GM03348 (cell line): ENCODE results near the gene RAB35.

Experiments used
- DNase-seq: peaks from one replicate; pipeline ENCODE4 v3.0.0; 2012; ENCODE audit warnings: low spot score

The RAB35 gene

GRCh38 chr12:120116441-120116791, at the start of gene RAB35:
Gene RAB35 (minus strand): TSS chr12:120116753. CDS start chr12:120116650, 103 bp downstream.
- no peak for DNase-seq

DNA sequence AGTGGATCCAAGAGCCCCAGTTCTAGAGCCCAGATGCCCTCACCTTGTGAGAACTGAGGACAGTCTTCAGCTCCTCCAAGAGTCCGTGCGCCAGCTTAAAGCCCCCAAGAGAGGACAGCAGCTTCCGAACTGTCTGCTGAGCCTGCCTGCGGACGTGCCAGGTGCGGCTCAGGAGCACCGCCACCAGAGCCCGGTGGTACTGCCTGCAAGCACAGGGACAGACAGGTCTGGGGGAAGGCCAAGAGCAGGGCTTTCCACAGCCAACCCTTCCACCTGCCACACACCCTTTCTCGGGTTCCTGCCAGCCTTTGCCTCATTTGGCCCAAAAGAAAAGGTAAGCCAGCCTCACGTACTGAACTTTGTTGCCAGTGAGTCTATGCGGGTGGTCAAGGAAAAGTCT, 47.7 kb upstream of the RAB35 start:
- no peak for DNase-seq

- DNase-seq = no peak
Observed at GRCh38 chr12:120162763-120163162, 46.2 kb upstream of the RAB35 start.

GRCh38 chr12:120161852-120162251, 45.3 kb upstream of the RAB35 start:
- no peak for DNase-seq

GRCh38 chr12:120159509-120160237, 43.1 kb upstream of the RAB35 start:
- no peak for DNase-seq

- DNase-seq = no peak
Observed at GRCh38 chr12:120158351-120158750, 41.8 kb upstream of the RAB35 start.

DNA sequence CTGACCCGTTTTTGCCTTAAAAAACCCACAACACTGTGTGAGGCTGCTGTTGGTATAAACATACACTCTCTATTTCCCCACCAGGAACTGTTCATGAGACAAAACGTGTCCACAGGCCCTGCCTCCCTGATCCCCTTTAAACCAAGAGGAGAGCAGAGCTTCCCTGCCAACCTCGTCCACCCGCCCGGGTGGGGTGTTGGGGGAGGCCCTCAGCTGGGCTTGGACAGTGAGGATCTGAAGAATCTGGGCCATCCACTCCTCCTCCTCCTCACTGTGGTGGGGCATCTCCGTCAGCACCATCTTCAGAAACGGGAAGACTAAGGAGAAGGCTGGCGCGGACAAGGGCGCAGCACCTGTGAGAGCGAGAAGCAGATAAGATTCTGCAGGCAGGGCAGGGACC, 41.1 kb upstream of the RAB35 start:
- DNase-seq = no peak

DNA sequence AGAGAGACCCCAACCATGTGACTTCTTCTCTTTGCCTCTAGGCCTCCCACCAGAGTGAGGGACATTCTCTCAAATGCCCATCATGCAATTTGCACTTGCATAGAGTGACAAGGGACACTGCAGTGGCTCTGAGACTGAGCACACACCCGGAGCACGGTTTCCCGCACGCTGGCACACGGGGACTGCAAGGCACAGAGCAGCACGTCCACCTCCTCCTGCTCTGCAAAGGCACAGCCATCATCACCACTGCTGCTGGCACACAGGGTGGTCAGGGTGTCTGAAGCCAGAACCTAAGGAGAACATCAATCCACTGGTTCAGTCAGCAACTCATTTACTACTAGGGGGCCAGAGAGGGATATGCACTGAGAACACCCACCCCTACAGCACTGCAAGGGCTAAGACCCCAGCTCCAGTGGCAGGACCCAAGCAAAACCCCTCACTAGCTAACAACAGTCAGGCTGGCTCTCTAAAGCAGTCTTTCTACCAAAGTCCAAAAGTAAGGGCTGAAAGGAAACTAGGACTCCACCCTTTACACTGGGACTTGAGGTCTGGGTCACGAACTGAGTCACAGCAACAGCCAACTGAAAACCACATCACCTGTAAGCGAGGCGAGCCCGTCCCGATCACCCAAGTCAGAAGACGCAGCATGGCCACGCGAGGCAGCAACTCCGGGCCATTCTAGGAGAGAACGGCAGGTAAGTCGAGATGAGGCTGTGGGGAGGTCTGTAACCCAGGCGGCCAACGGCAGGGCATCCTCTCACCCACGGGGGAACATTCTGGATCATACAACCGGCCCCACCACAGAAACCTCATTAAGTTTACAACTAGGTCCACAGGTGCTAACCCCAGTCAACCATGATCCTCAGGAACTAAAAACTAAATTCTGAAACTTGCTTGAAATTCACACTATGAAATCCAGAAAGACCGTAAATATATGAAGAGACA, 40.0 kb upstream of the RAB35 start:
- DNase-seq = no peak

DNA sequence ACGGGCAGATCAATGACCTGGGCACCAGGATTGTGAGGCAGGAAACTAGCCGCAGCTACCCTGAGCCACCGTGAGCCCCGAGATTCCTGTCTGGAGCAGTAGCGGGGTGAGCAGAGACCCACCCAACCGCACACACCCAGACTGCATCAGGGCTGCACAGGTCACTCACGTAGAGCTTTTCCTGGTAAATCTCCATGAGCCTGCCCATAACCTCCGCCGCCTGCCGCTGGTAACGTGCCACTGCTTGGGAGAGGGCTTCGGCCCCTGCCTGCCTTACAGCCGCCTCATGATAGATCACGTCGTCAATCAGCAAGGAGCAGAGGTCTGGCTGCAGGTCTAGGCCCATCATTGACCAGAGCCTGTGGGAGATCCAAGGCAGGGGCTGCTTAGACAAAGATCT, 38.5 kb upstream of the RAB35 start:
- DNase-seq = no peak

GRCh38 chr12:120150919-120151525, 34.5 kb upstream of the RAB35 start:
- no peak for DNase-seq

GRCh38 chr12:120148011-120148410, 31.5 kb upstream of the RAB35 start:
- DNase-seq = no peak

DNA sequence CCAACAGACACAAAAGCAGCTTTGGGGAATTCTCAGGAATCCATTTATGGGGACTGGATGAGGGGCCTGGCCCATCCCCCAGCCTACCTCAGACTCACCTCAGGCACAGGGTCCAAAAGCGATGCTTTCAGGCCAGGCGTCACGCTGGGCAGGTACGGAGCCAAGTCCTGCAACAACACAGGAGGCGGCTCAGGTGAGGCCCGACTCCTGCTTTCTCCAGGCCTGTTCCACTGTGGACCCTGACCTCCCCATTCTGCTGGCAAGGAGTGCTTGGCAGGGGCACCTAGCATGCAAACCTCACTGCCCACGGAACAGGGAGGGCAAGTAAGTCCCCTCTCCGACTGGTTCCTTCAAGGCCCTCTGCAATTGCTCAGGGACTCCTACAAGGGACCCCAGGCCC, 28.6 kb upstream of the RAB35 start:
- DNase-seq = no peak

- DNase-seq = no peak
Observed at GRCh38 chr12:120144215-120144614, 27.7 kb upstream of the RAB35 start.

- no peak for DNase-seq
Observed at GRCh38 chr12:120142231-120142877, 25.8 kb upstream of the RAB35 start.

DNA sequence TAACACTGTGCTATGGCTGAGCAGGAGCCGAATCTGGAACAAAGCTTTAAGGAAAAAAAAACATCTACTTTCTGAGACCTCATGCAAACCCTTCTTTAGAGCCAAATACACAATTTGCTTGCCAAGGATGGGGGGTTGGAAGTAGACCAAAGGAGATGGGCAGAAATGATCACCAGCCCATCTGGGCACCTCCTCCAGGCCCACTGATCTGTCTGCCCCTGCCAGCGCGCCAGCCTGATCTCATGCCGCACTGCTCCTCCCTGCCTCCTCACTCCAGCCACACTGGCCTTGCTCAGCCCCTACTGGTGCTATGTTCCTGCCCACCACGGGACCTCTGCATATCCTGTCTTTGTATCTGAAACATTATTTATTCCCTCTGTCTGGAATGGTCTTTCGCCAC, 24.8 kb upstream of the RAB35 start:
- no peak for DNase-seq

- DNase-seq = no peak
Observed at GRCh38 chr12:120140603-120141002, 24.1 kb upstream of the RAB35 start.

DNA sequence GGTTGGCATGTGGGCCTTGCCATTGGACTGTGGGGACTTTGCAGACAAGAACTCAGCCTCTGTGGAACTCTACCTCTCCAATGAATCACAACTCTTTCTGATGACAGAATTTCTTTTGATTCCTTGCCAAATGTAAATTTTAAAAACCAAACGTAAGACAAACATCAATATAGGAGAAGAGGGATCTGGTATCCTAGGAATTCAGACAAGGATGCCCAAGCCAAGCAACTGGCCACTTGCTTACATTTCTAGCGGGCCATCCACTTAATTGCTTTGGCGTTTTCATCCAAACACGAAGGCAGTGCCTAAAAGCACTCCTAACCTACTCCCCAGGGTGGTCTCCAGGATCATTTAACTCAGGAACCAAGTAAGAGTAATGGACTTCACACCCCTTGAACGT, 23.4 kb upstream of the RAB35 start:
- no peak for DNase-seq

GRCh38 chr12:120138366-120138765, 21.8 kb upstream of the RAB35 start:
- no peak for DNase-seq

GRCh38 chr12:120137833-120138232, 21.3 kb upstream of the RAB35 start:
- DNase-seq = no peak

- no peak for DNase-seq
Observed at GRCh38 chr12:120136093-120136770, 19.7 kb upstream of the RAB35 start.

DNA sequence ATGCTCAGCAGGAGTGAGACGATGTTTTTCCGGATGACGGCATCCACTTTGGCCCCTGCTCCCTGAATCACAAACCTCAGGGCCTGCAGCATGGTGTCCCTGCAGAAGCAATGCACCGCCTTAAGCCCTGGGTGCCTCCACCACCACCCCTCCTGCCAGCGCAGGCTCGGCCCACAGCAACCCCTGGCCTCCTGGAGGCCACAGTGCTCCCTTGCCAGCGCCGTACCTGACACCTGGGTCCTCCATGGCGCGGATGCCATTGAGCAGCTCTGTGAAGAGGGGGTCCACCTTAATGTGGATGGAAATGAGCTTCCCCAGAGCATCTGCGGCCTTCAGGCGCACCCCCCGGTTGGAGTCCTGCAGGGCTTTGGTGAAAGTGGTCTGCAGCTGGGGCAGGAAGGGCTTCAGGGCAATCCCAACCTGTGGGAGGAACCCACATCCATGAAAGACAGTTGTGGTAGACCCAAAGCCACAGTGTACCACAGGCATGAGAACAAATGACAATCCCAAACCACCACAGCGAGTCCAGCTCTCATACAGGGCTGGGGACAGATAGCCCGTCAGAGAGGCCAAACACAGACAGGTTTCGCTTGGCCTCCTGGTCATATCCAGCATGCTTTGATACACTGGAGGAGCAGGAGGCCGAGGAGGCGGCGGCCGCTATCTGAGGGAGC, 17.9 kb upstream of the RAB35 start:
- no peak for DNase-seq
